Natural killer cell (primary cell): Measurements from ENCODE around the gene JSRP1. TPM values are rescaled to one million over a fixed set of nuclear protein-coding genes. Genes with fewer than 3 reads are reported as not detected.
A peak's percentile ranks its signal among the peaks of the same experiment; 100 is the strongest.

Experiments
- ATAC-seq, 3 donors: fragments of 150-1000 bp in 2 of 3; fragments of 200-7000 bp in 1 of 3; cut with Tn5 transposase; 1 replicate in 1 of 3; 2 replicates in 2 of 3; pipeline ENCODE4 v1.10.0; 2021; ENCODE audit warnings: mild to moderate bottlenecking in 2 of 3, moderate library complexity in 2 of 3
- DNase-seq, 2 donors: peaks; one replicate each; pipeline versions ENCODE4 v3.0.0 to v3.0.0-alpha.2; 2013 to 2021; ENCODE audit warnings: mixed read lengths in 1 of 2
- H3K27ac ChIP-seq: one replicate; pipeline ENCODE4 v1.5.1; 2013; ENCODE audit warnings: mild to moderate bottlenecking, low read length
- H3K27me3 ChIP-seq: one replicate; pipeline ENCODE4 v1.6.1; 2013; ENCODE audit warnings: low read length; ENCODE audit not compliant: control insufficient read depth, insufficient read depth
- H3K36me3 ChIP-seq: one replicate; pipeline ENCODE4 v1.6.1; 2013; ENCODE audit warnings: low read length; ENCODE audit not compliant: control insufficient read depth, insufficient read depth
- H3K4me1 ChIP-seq: one replicate; pipeline ENCODE4 v1.6.1; 2013; ENCODE audit warnings: low read length; ENCODE audit not compliant: control insufficient read depth, insufficient read depth
- H3K4me3 ChIP-seq: one replicate; pipeline ENCODE4 v1.5.1; 2013; ENCODE audit warnings: low read length
- H3K9me3 ChIP-seq: one replicate; pipeline ENCODE4 v1.6.1; 2013; ENCODE audit warnings: low read length; ENCODE audit not compliant: control insufficient read depth, insufficient read depth
- H3K27ac Mint-ChIP-seq, 2 donors: one replicate each; pipeline ENCODE4 v1.8.0; 2022; ENCODE audit warnings: mild to moderate bottlenecking in 2 of 2, mixed read lengths in 2 of 2, moderate library complexity in 1 of 2
- H3K27me3 Mint-ChIP-seq, 2 donors: one replicate each; pipeline ENCODE4 v1.8.0; 2022; ENCODE audit warnings: low read depth in 2 of 2, mixed read lengths in 2 of 2
- H3K36me3 Mint-ChIP-seq: one replicate; pipeline ENCODE4 v1.8.0; 2022; ENCODE audit warnings: mixed read lengths
- H3K4me1 Mint-ChIP-seq, 2 donors: one replicate each; pipeline ENCODE4 v1.8.0; 2022; ENCODE audit warnings: mixed read lengths in 2 of 2
- H3K4me3 Mint-ChIP-seq: one replicate; pipeline ENCODE4 v1.8.0; 2022; ENCODE audit warnings: mild to moderate bottlenecking, moderate library complexity, mixed read lengths
- H3K9me3 Mint-ChIP-seq, 2 donors: one replicate each; pipeline ENCODE4 v1.8.0; 2022; ENCODE audit warnings: mixed read lengths in 2 of 2
- WGBS: methylation state at CpG from one replicate; pipeline ENCODE4 v1.1.7; 2013; ENCODE audit warnings: missing lambda C conversion rate; ENCODE audit not compliant: insufficient coverage; 5-methylcytosine and 5-hydroxymethylcytosine counted together
- intact Hi-C: fragments of 100-400 bp; cut with micrococcal nuclease; formaldehyde crosslinking; loops from one replicate; pipeline ENCODE4 v1.14.2; 2022
- total RNA-seq, 4 donors: library from RNA; stranded (reverse); fragments of 120-200 nt in 1 of 4; gene quantifications; one replicate each; pipeline versions ENCODE4 v1.2.3 to v1.2.4, GENCODE V29; 2013 to 2022
- TF ChIP-seq, protein P1 (sequence below): fragments of 200-600 bp; IDR thresholded peaks from one replicate; pipeline ENCODE4 v1.8.0; 2022; ENCODE audit warnings: antibody characterized with exemption

The JSRP1 gene
- total RNA-seq, 3 donors from 2014 or later (not counting 1 experiment from before 2014, with no cell fraction given), result 0.82 to 2.0 TPM; not detected in 1

DNA sequence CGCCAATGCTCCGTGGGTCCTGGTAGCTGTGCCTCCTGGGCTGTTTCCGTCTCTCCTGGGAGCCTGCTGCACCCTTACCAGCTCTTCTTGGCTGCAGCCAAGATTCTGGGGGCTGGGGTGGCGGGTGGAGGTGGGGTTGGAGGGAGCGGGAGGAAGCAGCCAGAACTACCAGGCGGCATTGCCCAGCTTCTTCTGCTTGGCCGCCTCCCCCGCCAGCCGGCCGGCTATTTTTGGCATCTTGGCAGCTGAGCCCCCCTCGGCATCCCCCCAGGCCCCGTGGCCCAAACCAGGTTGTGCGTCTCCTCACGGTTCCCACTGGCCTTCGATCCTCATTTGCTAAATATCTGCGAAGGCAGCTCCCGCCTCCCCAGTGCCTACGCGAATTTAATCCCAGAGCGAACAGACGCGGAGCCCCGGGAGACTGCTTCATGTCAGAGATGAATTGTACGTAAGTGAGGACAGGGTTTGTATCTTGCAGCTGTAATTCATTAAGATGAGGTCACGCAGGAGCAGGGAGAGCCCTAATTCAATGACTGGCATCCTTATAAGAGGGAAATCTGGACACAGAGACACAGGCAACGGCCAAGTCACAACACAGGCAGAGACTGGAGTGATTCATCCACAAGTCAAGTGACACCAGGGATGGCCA lies 38.6 kb upstream of the JSRP1 start:
- intact Hi-C loops, result no loop called here
- TF ChIP-seq, protein P1, sequence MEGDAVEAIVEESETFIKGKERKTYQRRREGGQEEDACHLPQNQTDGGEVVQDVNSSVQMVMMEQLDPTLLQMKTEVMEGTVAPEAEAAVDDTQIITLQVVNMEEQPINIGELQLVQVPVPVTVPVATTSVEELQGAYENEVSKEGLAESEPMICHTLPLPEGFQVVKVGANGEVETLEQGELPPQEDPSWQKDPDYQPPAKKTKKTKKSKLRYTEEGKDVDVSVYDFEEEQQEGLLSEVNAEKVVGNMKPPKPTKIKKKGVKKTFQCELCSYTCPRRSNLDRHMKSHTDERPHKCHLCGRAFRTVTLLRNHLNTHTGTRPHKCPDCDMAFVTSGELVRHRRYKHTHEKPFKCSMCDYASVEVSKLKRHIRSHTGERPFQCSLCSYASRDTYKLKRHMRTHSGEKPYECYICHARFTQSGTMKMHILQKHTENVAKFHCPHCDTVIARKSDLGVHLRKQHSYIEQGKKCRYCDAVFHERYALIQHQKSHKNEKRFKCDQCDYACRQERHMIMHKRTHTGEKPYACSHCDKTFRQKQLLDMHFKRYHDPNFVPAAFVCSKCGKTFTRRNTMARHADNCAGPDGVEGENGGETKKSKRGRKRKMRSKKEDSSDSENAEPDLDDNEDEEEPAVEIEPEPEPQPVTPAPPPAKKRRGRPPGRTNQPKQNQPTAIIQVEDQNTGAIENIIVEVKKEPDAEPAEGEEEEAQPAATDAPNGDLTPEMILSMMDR, result no peak
- Mint-ChIP-seq H3K4me1 (peaks cover 10 to 25% of the 10 kb centered on the region in 2 donors), H3K36me3 (no peaks in the 10 kb centered on the region), H3K27me3 (no peaks in the 10 kb centered on the region), H3K9me3 (no peaks in the 10 kb centered on the region), H3K4me3 (no peak overlapping the region), H3K27ac (no peak overlapping the region)
- 71% methylated on average over 26 of the region's 26 CpGs for WGBS
- peaks cover 4% of the 10 kb centered on the region for H3K36me3 ChIP-seq
- no peaks in the 10 kb centered on the region for H3K27me3 ChIP-seq
- ATAC-seq (no peak), DNase-seq (no peak)
- H3K9me3 ChIP-seq, result no peaks in the 10 kb centered on the region
- H3K4me1 ChIP-seq, result peaks cover 36% of the 10 kb centered on the region
- H3K4me3 ChIP-seq, result no peak overlapping the region
- no peak overlapping the region for H3K27ac ChIP-seq

DNA sequence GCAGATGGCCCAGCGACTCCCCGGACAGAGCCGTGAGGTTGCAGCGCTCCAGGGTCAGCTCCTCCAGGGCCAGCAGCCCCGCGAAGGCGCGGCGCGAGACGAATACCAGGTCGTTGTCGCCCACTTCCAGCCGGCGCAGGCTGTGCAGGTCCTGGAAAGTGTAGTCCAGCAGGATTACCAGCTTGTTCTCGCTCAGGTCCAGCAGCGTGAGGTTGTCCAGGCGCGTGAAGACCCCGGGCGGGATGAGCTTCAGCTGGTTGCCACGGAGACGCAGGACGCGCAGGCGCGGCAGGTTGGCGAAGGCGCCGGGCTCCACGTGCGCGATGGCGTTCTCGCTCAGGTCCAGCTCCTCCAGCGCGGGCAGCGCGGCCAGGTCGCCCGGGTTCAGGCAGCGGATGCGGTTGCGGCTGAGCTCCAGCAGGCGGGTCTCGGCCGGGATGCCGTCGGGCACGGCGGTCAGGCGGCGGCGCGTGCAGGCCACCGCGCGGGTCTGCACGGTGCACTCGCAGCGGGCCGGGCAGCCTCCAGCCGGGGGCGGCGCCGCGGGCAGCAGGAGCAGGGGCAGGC lies 35.1 kb upstream of the JSRP1 start:
- Mint-ChIP-seq H3K36me3 (no peaks in the 10 kb centered on the region), H3K4me1 (peaks cover 29 to 50% of the 10 kb centered on the region in 2 donors), H3K27ac (peak overlapping the region in 1 of 2 donors; percentile 98), H3K27me3 (no peaks in the 10 kb centered on the region), H3K9me3 (no peaks in the 10 kb centered on the region), H3K4me3 (peak overlapping the region; percentile 84)
- Histone ChIP-seq H3K27me3 (no peaks in the 10 kb centered on the region), H3K4me1 (peaks cover 57% of the 10 kb centered on the region), H3K27ac (peak overlapping the region; percentile 26), H3K36me3 (peaks cover 4% of the 10 kb centered on the region), H3K4me3 (peak overlapping the region; percentile 47), H3K9me3 (no peaks in the 10 kb centered on the region)
- intact Hi-C loops, result no loop called here
- no peak for ATAC-seq
- DNase-seq, result no peak
- TF ChIP-seq, protein P1, result no peak
- WGBS, result 58% methylated on average over 67 of the region's 67 CpGs

GRCh38 chr19:2290441-2291184 lies 34.4 kb upstream of the JSRP1 start:
- peak overlapping the region; percentile 26 for H3K27ac ChIP-seq
- Mint-ChIP-seq H3K4me3 (peak overlapping the region; percentile 84), H3K9me3 (no peaks in the 10 kb centered on the region), H3K36me3 (no peaks in the 10 kb centered on the region), H3K27me3 (no peaks in the 10 kb centered on the region), H3K27ac (peak overlapping the region; percentile 54 to 98), H3K4me1 (peaks cover 29 to 51% of the 10 kb centered on the region in 2 donors)
- WGBS, result 2% methylated on average over 82 of the region's 82 CpGs
- H3K36me3 ChIP-seq, result peaks cover 4% of the 10 kb centered on the region
- H3K27me3 ChIP-seq, result no peaks in the 10 kb centered on the region
- DNase-seq, result peak in 1 of 2 donors; percentile 57
- ATAC-seq, result peak; percentile 19 to 42 (median 38)
- no peaks in the 10 kb centered on the region for H3K9me3 ChIP-seq
- peak overlapping the region; percentile 47 for H3K4me3 ChIP-seq
- H3K4me1 ChIP-seq, result peaks cover 57% of the 10 kb centered on the region
- intact Hi-C loops, result no loop called here
- TF ChIP-seq, protein P1, result no peak
